HCT116 (cell line): ENCODE data around the gene CFAP99. TPM values are rescaled to one million over a fixed set of nuclear protein-coding genes. Genes with fewer than 3 reads are reported as not detected.

ENCODE experiments used
- ATAC-seq: fragments of 200-7000 bp; cut with Tn5 transposase; 2 replicates; pipeline ENCODE4 v1.9.1; 2020; ENCODE audit warnings: mild to moderate bottlenecking, moderate library complexity
- BruUV-seq: library from RNA; stranded (reverse); fragments of 400-500 nt; replicated peaks from 2 replicates; lab custom pipeline; 2021; lab: Mats Ljungman, UMichigan
- CTCF ChIA-PET: fragments of 300-600 bp; sonication (Branson Sonifier 250); formaldehyde crosslinking; loops from one replicate; lab custom pipeline; 2021; ENCODE audit warnings: antibody characterized with exemption; lab: Charles Lee
- POLR2A ChIA-PET: fragments of 300-600, 350-600 bp; sonication (Branson Sonifier 250); formaldehyde crosslinking; loops from one replicate; lab custom pipeline; 2021; ENCODE audit warnings: antibody characterized with exemption; lab: Charles Lee
- RAD21 ChIA-PET, 2 experiments: fragments of 300-600 bp; sonication (Branson Sonifier 250); formaldehyde crosslinking; loops; one replicate each; lab custom pipeline; 2023; ENCODE audit warnings: low total read pairs in 2 of 2; ENCODE audit not compliant: uncharacterized antibody in 2 of 2, unreplicated experiment in 2 of 2, low non-redundant PET in 1 of 2; lab: Charles Lee
- DNase-seq: peaks from one replicate; pipeline ENCODE4 v3.0.0-alpha.2; 2010; ENCODE audit warnings: low read depth, low spot score
- H2AFZ ChIP-seq: fragments of 200-600 bp; shearing (Covaris generic), sonication (generic); 2 replicates; pipeline ENCODE4 v1.6.1; 2017; ENCODE audit warnings: low read depth, mixed run types, mixed read lengths, antibody characterized with exemption, low read length; ENCODE audit not compliant: poor library complexity, severe bottlenecking
- H3K27ac ChIP-seq: 2 replicates; pipeline ENCODE4 v1.5.1; 2012; ENCODE audit warnings: low read depth, low read length
- H3K27me3 ChIP-seq: fragments of 200-600 bp; sonication (generic); 2 replicates; pipeline ENCODE4 v1.6.1; 2016; ENCODE audit warnings: mixed run types, low read length, mixed read lengths; ENCODE audit not compliant: insufficient read depth
- H3K36me3 ChIP-seq, 2 experiments: fragments of 200-500 bp in 1 of 2; fragments of 200-600 bp in 1 of 2; sonication (Bioruptor generic) in 1 of 2; sonication (generic) in 1 of 2; 2 replicates each; pipeline versions ENCODE4 v1.5.1 to v1.6.1; 2014 to 2016; ENCODE audit warnings: low read length in 2 of 2, inconsistent platforms in 1 of 2, mixed read lengths in 1 of 2, mixed run types in 1 of 2; ENCODE audit not compliant: insufficient read depth in 2 of 2, control insufficient read depth in 1 of 2
- H3K4me1 ChIP-seq, 2 experiments: fragments of 200-600 bp in 1 of 2; sonication (generic) in 1 of 2; 2 replicates each; pipeline versions ENCODE4 v1.5.1 to v1.6.1; 2012 to 2017; ENCODE audit warnings: low read length in 2 of 2, inconsistent platforms in 1 of 2, mild to moderate bottlenecking in 1 of 2, mixed read lengths in 1 of 2, mixed run types in 1 of 2, moderate library complexity in 1 of 2; ENCODE audit not compliant: insufficient read depth in 2 of 2, control insufficient read depth in 1 of 2
- H3K4me2 ChIP-seq: fragments of 200-600 bp; sonication (generic); 2 replicates; pipeline ENCODE4 v1.6.1; 2017; ENCODE audit warnings: mixed run types, low read length, mixed read lengths
- H3K4me3 ChIP-seq, 2 experiments: fragments of 200-600 bp in 1 of 2; sonication (generic) in 1 of 2; replicated peaks in 1 of 2; 2 replicates each; pipeline ENCODE4 v1.5.1; 2011 to 2016; ENCODE audit warnings: low read length in 2 of 2, control low read depth in 1 of 2, low read depth in 1 of 2, mild to moderate bottlenecking in 1 of 2, mixed read lengths in 1 of 2, mixed run types in 1 of 2
- H3K79me2 ChIP-seq: fragments of 200-600 bp; sonication (generic); 2 replicates; pipeline ENCODE4 v1.6.1; 2017; ENCODE audit warnings: mild to moderate bottlenecking, mixed run types, low read length, moderate library complexity, mixed read lengths; ENCODE audit not compliant: insufficient read depth
- H3K9ac ChIP-seq: fragments of 200-600 bp; sonication (generic); 2 replicates; pipeline ENCODE4 v1.6.1; 2016; ENCODE audit warnings: low read length, mixed read lengths
- H3K9me2 ChIP-seq: fragments of 200-600 bp; sonication (generic), shearing (Covaris generic); 2 replicates; pipeline ENCODE4 v1.6.1; 2017; ENCODE audit warnings: mixed run types, mild to moderate bottlenecking, moderate library complexity; ENCODE audit not compliant: insufficient read depth
- H3K9me3 ChIP-seq, 2 experiments: fragments of 200-500 bp in 1 of 2; fragments of 200-600 bp in 1 of 2; sonication (Bioruptor generic) in 1 of 2; sonication (generic) in 1 of 2; 2 replicates each; pipeline ENCODE4 v1.6.1; 2014 to 2017; ENCODE audit warnings: low read length in 2 of 2, mixed read lengths in 2 of 2, inconsistent platforms in 1 of 2, low read depth in 1 of 2, mild to moderate bottlenecking in 1 of 2, mixed run types in 1 of 2, moderate library complexity in 1 of 2; ENCODE audit not compliant: control insufficient read depth in 1 of 2, insufficient read depth in 1 of 2
- H4K20me1 ChIP-seq: fragments of 200-600 bp; sonication (generic), shearing (Covaris generic); 2 replicates; pipeline ENCODE4 v1.6.1; 2017; ENCODE audit warnings: mixed run types, mild to moderate bottlenecking, moderate library complexity; ENCODE audit not compliant: insufficient read depth
- CBX3 ChIP-seq: IDR thresholded peaks from 2 replicates; pipeline ENCODE4 v1.6.1; 2012; ENCODE audit warnings: low read depth
- CEBPB ChIP-seq: IDR thresholded peaks from 2 replicates; pipeline ENCODE4 v1.6.1; 2012; ENCODE audit warnings: low read depth
- EGR1 ChIP-seq: IDR thresholded peaks from 2 replicates; pipeline ENCODE4 v1.6.1; 2012; ENCODE audit warnings: low read depth
- EZH2 ChIP-seq: fragments of 200-600 bp; sonication (generic); IDR thresholded peaks from 2 replicates; pipeline ENCODE4 v1.6.1; 2017; ENCODE audit warnings: antibody characterized with exemption, mixed run types
- FOSL1 ChIP-seq: IDR thresholded peaks from 2 replicates; pipeline ENCODE4 v1.6.1; 2012; ENCODE audit warnings: low read depth
- JUND ChIP-seq: IDR thresholded peaks from 2 replicates; pipeline ENCODE4 v1.6.1; 2012
- POLR2A ChIP-seq: IDR thresholded peaks from 2 replicates; pipeline ENCODE4 v1.7.0; 2011; ENCODE audit warnings: borderline replicate concordance; ENCODE audit not compliant: insufficient read depth, insufficient read length; ENCODE audit errors: extremely low read depth
- POLR2AphosphoS5 ChIP-seq: IDR thresholded peaks from 2 replicates; pipeline ENCODE4 v1.6.1; 2011; ENCODE audit warnings: mild to moderate bottlenecking, low read depth, low read length, moderate library complexity
- SIN3A ChIP-seq: IDR thresholded peaks from 2 replicates; pipeline ENCODE4 v1.6.1; 2012; ENCODE audit warnings: low read depth
- SRF ChIP-seq: IDR thresholded peaks from 2 replicates; pipeline ENCODE4 v1.6.1; 2012; ENCODE audit warnings: low read depth
- TCF7L2 ChIP-seq: IDR thresholded peaks from 2 replicates; pipeline ENCODE4 v1.7.0; 2011; ENCODE audit warnings: borderline replicate concordance, inconsistent platforms; ENCODE audit not compliant: insufficient read depth, insufficient read length; ENCODE audit errors: extremely low read depth
- ZFX ChIP-seq: fragments of 450-650 bp; IDR thresholded peaks from 2 replicates; pipeline ENCODE4 v1.6.1; 2017
- ZNF274 ChIP-seq: fragments of 200-500 bp; sonication (Bioruptor generic); IDR thresholded peaks from 2 replicates; pipeline ENCODE4 v1.6.1; 2014; ENCODE audit warnings: mild to moderate bottlenecking, low read depth, low read length, inconsistent platforms
- intact Hi-C: fragments of 100-400 bp; cut with micrococcal nuclease; formaldehyde crosslinking; loops from 2 replicates; pipeline ENCODE4 v1.10.0; 2022
- total RNA-seq: library from RNA; stranded (reverse); gene quantifications from one replicate; pipeline ENCODE4 v1.2.1, GENCODE V29; 2021; ENCODE audit not compliant: unreplicated experiment
- TF ChIP-seq, protein P1 (sequence below), 3 experiments: fragments of 200-600 bp in 1 of 3; sonication (generic) in 1 of 3; IDR thresholded peaks in 2 of 3; conservative IDR thresholded peaks in 1 of 3; 2 replicates each; pipeline ENCODE4 v1.5.1; 2012 to 2017; ENCODE audit warnings: low read depth in 2 of 3, low read length in 2 of 3, antibody characterized with exemption in 1 of 3, borderline replicate concordance in 1 of 3, control low read depth in 1 of 3, mild to moderate bottlenecking in 1 of 3, mixed read lengths in 1 of 3, mixed run types in 1 of 3, moderate library complexity in 1 of 3; ENCODE audit not compliant: insufficient read depth in 1 of 3

The CFAP99 gene
- total RNA-seq, 1 experiment from 2014 or later, result 0.42 TPM

DNA sequence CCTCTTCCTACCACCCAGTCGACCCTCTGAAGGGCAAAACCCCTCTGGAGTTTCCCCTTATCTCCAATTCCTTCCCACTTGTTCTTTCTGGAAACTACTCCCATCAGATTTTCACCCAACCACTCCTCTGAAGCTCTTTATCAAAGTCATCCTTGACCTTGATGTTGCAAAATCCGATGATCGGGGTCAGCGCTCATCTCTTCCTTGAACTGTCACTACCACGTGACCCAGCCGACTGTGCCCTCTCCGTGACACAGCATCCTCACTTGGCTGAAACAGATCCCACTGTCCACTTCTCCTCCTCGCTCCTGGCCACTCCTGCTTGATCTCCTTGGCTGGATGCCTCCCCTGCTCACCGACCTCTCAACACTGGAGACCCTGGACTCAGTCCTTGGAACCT, 1.1 kb downstream of the CFAP99 start:
- RAD21 ChIA-PET, result no interaction called here
- DNase-seq (no peak), ATAC-seq (no peak)
- H3K4me3 ChIP-seq, result no peak overlapping the region
- H3K36me3 ChIP-seq, result no peaks in the 10 kb centered on the region
- no peak overlapping the region for H2AFZ ChIP-seq
- no peak overlapping the region for H3K27ac ChIP-seq
- no peaks in the 10 kb centered on the region for H4K20me1 ChIP-seq
- CTCF ChIA-PET, result interaction anchor here (1.2 kb wide), 2 partner anchors 22 to 200 kb away, joined by 3 to 7 read pairs; no protein-coding TSS in a partner anchor
- TF ChIP-seq SRF, result no peak
- no peak for TF ChIP-seq CBX3
- TF ChIP-seq ZNF274, result no peak
- TF ChIP-seq CEBPB, result no peak
- TF ChIP-seq ZFX, result no peak
- TF ChIP-seq, protein P1, sequence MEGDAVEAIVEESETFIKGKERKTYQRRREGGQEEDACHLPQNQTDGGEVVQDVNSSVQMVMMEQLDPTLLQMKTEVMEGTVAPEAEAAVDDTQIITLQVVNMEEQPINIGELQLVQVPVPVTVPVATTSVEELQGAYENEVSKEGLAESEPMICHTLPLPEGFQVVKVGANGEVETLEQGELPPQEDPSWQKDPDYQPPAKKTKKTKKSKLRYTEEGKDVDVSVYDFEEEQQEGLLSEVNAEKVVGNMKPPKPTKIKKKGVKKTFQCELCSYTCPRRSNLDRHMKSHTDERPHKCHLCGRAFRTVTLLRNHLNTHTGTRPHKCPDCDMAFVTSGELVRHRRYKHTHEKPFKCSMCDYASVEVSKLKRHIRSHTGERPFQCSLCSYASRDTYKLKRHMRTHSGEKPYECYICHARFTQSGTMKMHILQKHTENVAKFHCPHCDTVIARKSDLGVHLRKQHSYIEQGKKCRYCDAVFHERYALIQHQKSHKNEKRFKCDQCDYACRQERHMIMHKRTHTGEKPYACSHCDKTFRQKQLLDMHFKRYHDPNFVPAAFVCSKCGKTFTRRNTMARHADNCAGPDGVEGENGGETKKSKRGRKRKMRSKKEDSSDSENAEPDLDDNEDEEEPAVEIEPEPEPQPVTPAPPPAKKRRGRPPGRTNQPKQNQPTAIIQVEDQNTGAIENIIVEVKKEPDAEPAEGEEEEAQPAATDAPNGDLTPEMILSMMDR (IDR thresholded peaks at IDR 0.05 in 2 of 3, conservative IDR thresholded peaks at IDR 0.05 in 1 of 3; ENCODE audit: borderline replicate concordance in 1 of 3, insufficient read depth in 1 of 3, low read depth in 2 of 3, low read length in 2 of 3), result no peak
- TF ChIP-seq JUND, result no peak
- peak overlapping the region; percentile 84 for H3K4me2 ChIP-seq
- peaks cover 11 to 37% of the 10 kb centered on the region in 2 experiments for H3K4me1 ChIP-seq
- intact Hi-C loops, result no loop called here
- H3K27me3 ChIP-seq, result peaks cover 19% of the 10 kb centered on the region; the same call in 1 of the 2 replicates
- peaks cover 21% of the 10 kb centered on the region for H3K79me2 ChIP-seq
- H3K9ac ChIP-seq, result no peak overlapping the region
- H3K9me2 ChIP-seq, result no peaks in the 10 kb centered on the region
- BruUV-seq, result no TSS peak
- H3K9me3 ChIP-seq, result no peaks in the 10 kb centered on the region
- POLR2A ChIA-PET, result no interaction called here

DNA sequence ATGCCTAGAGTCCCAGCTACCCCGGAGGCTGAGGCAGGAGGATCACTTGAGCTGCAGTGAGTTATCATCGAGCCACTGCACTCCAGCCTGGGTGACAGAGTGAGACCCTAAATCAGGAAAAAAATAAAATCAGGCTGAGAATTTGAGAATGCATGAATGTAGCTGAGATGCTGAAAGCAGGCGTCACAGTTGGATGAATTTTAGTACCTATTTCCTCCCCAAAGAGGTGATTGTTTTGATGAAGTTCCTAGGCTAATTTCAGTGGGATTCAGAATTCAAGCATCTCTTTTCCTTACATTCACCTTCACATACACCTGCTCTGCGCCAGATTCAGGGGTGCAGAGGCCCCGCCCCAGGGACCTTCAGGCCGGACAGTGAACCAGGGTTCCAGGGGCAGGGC, 3.2 kb downstream of the CFAP99 start:
- intact Hi-C loops, result no loop called here
- Histone ChIP-seq H3K4me1 (peaks cover 8 to 17% of the 10 kb centered on the region in 2 experiments), H3K4me3 (no peak overlapping the region), H3K27ac (no peak overlapping the region), H3K4me2 (no peak overlapping the region), H2AFZ (no peak overlapping the region), H3K36me3 (no peaks in the 10 kb centered on the region)
- ChIA-PET RAD21 (no interaction called here), CTCF (no interaction called here)
- ATAC-seq, result no peak
- no TSS peak for BruUV-seq
- TF ChIP-seq EZH2 (no peak), JUND (no peak), POLR2A (no peak), POLR2AphosphoS5 (no peak), SIN3A (no peak), FOSL1 (no peak), ZFX (no peak), EGR1 (no peak), TCF7L2 (no peak), CBX3 (no peak), CEBPB (no peak), SRF (no peak)
- TF ChIP-seq, all 23 proteins: peak for 0
- no peaks in the 10 kb centered on the region for H3K9me3 ChIP-seq
- peaks cover 1% of the 10 kb centered on the region; the same call in 1 of the 2 replicates for H3K79me2 ChIP-seq
- H4K20me1 ChIP-seq, result no peaks in the 10 kb centered on the region
- DNase-seq, result no peak
- no peaks in the 10 kb centered on the region for H3K9me2 ChIP-seq
- peaks cover 19% of the 10 kb centered on the region; the same call in 1 of the 2 replicates for H3K27me3 ChIP-seq
- POLR2A ChIA-PET, result no interaction called here
- H3K9ac ChIP-seq, result no peak overlapping the region
